Measurements from ENCODE around the gene ZNF223.

The ZNF223 gene

DNA sequence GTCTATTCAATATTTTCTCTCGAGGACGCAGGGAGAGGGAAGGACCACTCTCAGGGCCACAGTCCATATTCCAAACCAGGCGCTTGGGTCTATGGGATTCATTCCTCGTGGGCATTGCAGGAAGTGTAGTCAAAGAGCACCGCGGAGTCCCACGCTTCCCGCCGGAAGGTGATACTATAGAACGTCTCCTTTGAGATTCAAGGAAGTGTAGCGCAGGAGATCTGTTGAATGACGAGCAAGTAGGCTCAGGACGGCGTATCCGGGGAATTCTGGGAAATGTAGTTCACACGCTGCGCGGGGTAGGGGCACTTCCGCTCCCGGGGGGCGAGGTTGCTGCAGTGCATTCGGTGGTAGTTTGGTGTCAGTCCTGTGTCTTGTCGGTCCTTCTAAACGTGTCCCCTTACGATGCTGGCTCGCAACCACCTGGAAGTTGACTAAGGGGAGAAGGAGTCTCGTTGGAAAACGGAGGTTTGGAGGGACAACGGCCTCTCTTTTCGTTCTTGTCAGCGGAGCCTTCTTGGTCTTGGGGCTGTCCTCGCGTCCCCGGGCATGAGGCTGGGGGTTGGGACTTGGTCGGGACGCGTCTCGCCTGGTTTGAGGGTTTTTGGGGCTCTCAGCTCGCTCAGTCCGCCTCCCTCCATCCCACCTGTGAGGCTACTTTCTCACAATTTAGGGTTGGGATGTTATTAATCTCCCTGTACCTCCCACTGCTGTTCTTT lies 20.1 kb downstream of the ZNF223 start, which contains the start of gene ZNF284:
Gene ZNF284, plus strand, starts transcription at position 336 of the 719 bp plus-strand sequence. CDS start 4,231 bp downstream, outside the sequence.
- peak; percentile 78 for DNase-seq (ENCODE audit: low read depth)

GRCh38 chr19:44072543-44073401 lies 20.9 kb downstream of the ZNF223 start:
- DNase-seq (ENCODE audit: low read depth): no peak

DNA sequence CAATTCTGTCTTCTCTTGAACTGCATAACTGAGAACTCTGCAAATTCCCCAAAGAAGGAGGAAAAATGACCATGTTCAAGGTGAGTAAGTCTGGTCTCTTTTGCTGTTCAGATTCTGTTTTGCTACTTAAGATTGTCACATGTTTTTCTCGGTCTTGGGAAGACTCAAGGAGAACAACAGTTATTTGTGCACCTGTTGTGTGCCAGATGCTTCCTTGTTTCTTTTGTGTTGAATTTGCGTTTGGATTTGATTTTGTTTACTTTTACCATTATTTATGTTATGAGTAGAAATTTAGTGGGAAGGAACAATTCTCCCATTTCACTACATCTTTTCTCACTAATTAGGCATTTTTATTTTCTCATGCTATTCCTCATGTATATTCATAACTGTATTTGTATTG lies 24.5 kb downstream of the ZNF223 start:
- no peak for DNase-seq (ENCODE audit: low read depth)

- no peak for DNase-seq (ENCODE audit: low read depth)
Observed at GRCh38 chr19:44092108-44092507, 40.3 kb downstream of the ZNF223 start.

DNA sequence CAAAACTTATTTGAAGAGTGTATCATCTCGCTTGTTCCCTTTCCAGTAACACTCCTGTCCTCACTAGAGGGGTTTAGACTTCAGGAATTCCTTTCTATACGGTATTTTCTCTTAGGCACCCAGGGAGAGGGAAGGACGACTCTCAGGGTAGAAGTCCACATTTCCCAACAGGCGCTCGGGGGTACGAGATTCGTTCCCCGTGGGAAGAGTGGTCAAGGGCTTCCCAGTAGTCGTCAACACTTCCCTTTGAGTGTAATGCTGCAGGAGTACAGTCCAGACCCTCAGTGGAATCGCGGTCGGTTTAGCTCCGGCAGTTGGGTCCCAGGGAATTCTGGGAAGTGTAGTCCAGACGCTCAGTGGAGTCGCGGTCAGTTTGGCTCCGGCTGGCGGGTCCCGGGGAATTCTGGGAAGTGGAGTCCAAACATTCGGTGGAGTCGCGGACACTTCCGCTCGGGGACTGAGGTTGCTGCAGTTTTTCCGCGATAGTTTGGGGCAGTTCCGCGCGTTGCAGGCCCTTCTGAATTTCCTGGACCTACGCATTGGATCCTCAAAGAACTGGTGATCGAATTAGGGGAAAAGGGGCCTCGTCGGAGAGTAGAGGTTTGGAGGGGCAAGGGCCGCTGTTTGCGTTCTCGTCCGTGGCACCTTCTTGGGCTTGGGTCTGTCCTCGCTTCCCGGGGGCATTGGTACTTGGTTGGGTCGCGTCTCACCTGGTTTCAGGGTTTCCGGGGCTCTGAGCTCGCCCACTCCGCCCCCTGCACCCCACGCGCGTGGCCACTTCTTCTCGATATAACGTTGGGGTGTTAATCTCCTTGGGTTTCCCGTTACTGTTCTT lies 42.3 kb downstream of the ZNF223 start, which contains the start of gene ZNF224:
Gene ZNF224, plus strand, starts transcription at position 431 of the 835 bp plus-strand sequence. CDS start 3,513 bp downstream, outside the sequence.
- DNase-seq (ENCODE audit: low read depth): peak; percentile 78

GRCh38 chr19:44107751-44108150 lies 55.9 kb downstream of the ZNF223 start:
- no peak for DNase-seq (ENCODE audit: low read depth)

- DNase-seq (ENCODE audit: low read depth): no peak
Observed at GRCh38 chr19:44109458-44109857, 57.6 kb downstream of the ZNF223 start.

DNA sequence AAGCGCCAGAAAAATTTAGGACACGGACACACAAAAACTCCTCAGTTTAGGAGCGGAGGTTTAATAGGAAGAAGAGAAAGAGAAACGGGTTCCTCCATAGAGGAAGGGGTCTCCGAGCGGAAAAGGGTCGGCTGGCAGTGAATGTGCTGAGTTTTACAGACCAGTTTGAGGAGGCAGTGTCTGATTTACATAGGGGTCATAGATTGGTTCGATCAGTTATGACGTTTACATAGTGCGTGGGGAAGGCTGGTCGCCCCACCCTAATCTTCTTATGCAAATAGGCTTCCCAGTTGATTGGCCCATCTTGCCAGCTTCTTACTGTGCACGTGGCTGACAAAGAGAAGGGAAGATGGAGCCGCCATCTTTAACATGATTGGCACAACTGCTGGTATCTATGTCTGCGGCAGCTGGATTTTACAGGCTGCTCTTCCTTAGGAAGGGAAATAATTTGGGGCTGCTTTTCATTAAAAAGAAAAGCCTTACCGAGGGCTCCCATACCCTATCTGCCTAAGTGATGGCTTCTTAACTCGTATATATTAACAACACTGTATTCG lies 60.2 kb downstream of the ZNF223 start:
- DNase-seq (ENCODE audit: low read depth): no peak

- DNase-seq (ENCODE audit: low read depth): no peak
Observed at GRCh38 chr19:44112802-44113137, 60.9 kb downstream of the ZNF223 start.

DNA sequence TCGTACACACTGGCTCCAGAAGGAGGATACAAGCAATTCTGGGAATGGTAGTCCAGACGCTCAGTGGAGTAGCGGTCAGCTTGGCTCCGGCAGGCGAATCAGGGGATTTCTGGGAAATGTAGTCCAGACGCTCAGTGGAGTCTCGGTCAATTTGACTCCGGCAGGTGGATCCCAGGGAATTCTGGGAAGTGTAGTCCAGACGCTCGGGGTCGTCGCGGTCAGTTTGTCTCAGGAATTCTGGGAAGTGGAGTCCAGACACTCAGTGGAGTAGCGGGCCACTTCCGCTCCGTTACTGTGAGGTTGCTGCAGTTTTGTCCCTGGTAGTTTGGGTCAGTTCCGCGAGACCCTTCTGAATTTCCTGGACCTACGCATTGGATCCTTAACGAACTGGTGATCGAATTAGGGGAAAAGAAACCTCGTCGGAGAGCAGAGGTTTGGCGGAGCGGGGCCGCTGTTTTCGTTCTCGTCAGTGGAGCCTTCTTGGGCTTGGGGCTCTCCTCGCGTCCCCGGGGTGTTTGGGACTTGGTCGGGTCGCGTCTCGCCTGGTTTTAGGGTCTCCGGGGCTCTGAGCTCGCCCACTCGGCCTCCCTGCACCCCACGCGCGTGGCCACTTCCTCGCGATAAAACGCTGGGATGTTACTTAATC lies 61.4 kb downstream of the ZNF223 start, which contains the start of gene ZNF225:
Gene ZNF225, plus strand, starts transcription at position 262 of the 646 bp plus-strand sequence. CDS start 2,429 bp downstream, outside the sequence.
- DNase-seq (ENCODE audit: low read depth): peak; percentile 78

DNA sequence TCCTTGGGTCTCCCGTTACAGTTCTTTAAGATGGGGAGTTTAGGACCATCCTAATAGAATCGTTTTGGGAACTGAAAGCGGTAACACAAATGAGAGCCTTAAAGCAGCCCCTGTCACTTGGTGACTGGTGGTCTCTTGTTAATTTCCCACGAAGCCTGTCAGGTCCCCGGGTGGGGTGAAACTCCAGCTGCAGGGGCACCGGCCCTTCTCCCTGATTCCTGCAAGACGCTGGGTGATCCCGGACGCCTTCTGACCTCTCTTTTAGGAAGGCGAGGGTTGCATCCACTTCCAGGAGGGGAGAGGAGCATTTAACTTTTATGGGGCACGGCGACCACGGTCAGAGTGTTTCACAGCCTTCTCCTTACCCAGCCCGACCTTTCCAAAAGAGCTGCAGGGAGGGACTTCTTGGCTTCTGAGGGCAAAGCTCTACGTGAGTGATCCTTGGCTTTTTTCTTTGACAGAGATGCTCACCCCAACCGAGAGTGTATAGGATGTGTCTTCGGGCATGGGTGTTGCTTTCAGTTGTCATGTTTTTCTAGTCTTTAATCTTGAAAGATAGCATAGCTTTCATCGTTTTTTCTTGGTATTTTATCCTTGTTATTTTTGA lies 62.1 kb downstream of the ZNF223 start:
- no peak for DNase-seq (ENCODE audit: low read depth)

Measured in activated gamma-delta T cell treated with anti-CD3 and anti-CD28 coated beads, Interleukin-2, amount 50 U/mL, for 16 hours (primary cell).